ENCODE results near the gene MCUB. TPM values are rescaled to one million over a fixed set of nuclear protein-coding genes. Genes with fewer than 3 reads are reported as not detected.

MCUB gene
- total and polyA plus RNA-seq, 2 of the 13 experiments (the other 11 are each of a cell fraction or from before 2014, with no cell fraction given), result 0.95 to 2.2 TPM

- FAIRE-seq (no peak), ATAC-seq (no peak), DNase-seq (ENCODE audit: low spot score) (no peak)
- no peaks in the 10 kb centered on the region for H3K27me3 ChIP-seq (ENCODE audit: control insufficient read depth in 1 of 2, insufficient read depth in 2 of 2, low read length in 2 of 2)
- H3K9ac ChIP-seq (ENCODE audit: insufficient read depth, low read depth, low read length), result no peak overlapping the region
- TF ChIP-seq ZBTB7B (CRISPR knock-in tag; IDR thresholded peaks at IDR 0.05) (no peak), PLRG1 (conservative IDR thresholded peaks at IDR 0.05) (no peak), ARID3A (IDR thresholded peaks at IDR 0.05; ENCODE audit: low read depth, low read length) (no peak)
- ChIA-PET CTCF (ENCODE audit: low intra/inter-chr PET ratio, low total read pairs) (no interaction called here), POLR2A (no interaction called here)
- intact Hi-C loops (cut with micrococcal nuclease; ENCODE audit: unreplicated experiment) (no loop called here), in situ Hi-C loops (cut with HindIII; ENCODE audit: extremely low pct_ligation_motif_present, low pct_unique_long_range_greater_than_20kb) (no loop called here)
- BruUV-seq (replicated peaks), result no TSS peak
- no peak overlapping the region for H3K27ac ChIP-seq (ENCODE audit: extremely low read length, insufficient read depth, low read length)
- H2AFZ ChIP-seq (ENCODE audit: low read length), result no peak overlapping the region
- no peaks in the 10 kb centered on the region for H3K36me3 ChIP-seq (replicated peaks in 1 of 2; ENCODE audit: control insufficient read depth in 1 of 2, insufficient read depth in 2 of 2, low read length in 2 of 2)
- H3K4me2 ChIP-seq (ENCODE audit: low read depth, low read length), result no peak overlapping the region
- no peaks in the 10 kb centered on the region for H3K9me3 ChIP-seq (ENCODE audit: low read length)
- H3K4me1 ChIP-seq (ENCODE audit: insufficient read depth, low read length), result peaks cover 5% of the 10 kb centered on the region; the same call in 1 of the 2 replicates
- no peaks in the 10 kb centered on the region for H4K20me1 ChIP-seq (ENCODE audit: insufficient read depth, low read length)
- 92% methylated on average over 2 of the region's 2 CpGs for WGBS (ENCODE audit: low lambda C conversion rate)
- no peak overlapping the region for H3K4me3 ChIP-seq (replicated peaks in 1 of 3; ENCODE audit: insufficient read depth in 1 of 3, low read depth in 2 of 3, low read length in 3 of 3)
- no peaks in the 10 kb centered on the region for H3K79me2 ChIP-seq (ENCODE audit: insufficient read depth, low read length)
Observed at GRCh38 chr4:109708435-109708834, 148.4 kb downstream of the MCUB start.

- POLR2A ChIA-PET, result no interaction called here
- no peaks in the 10 kb centered on the region for H3K36me3 ChIP-seq (replicated peaks in 1 of 2; ENCODE audit: control insufficient read depth in 1 of 2, insufficient read depth in 2 of 2, low read length in 2 of 2)
- ATAC-seq, result no peak
- peaks cover 2% of the 10 kb centered on the region; the same call in 1 of the 2 replicates for H3K4me1 ChIP-seq (ENCODE audit: insufficient read depth, low read length)
- H3K27me3 ChIP-seq (ENCODE audit: control insufficient read depth in 1 of 2, insufficient read depth in 2 of 2, low read length in 2 of 2), result no peaks in the 10 kb centered on the region
- CTCF ChIA-PET (ENCODE audit: low intra/inter-chr PET ratio, low total read pairs), result no interaction called here
- BruUV-seq (replicated peaks), result no TSS peak
- H3K4me2 ChIP-seq (ENCODE audit: low read depth, low read length), result no peak overlapping the region
- H3K79me2 ChIP-seq (ENCODE audit: insufficient read depth, low read length), result no peaks in the 10 kb centered on the region
- H2AFZ ChIP-seq (ENCODE audit: low read length), result no peak overlapping the region
- H3K9me3 ChIP-seq (ENCODE audit: low read length), result no peaks in the 10 kb centered on the region
- 100% methylated on average over 1 of the region's 1 CpG for WGBS (ENCODE audit: low lambda C conversion rate)
- in situ Hi-C loops (cut with HindIII; ENCODE audit: extremely low pct_ligation_motif_present, low pct_unique_long_range_greater_than_20kb) (no loop called here), intact Hi-C loops (cut with micrococcal nuclease; ENCODE audit: unreplicated experiment) (no loop called here)
- FAIRE-seq, result no peak
- H3K4me3 ChIP-seq (replicated peaks in 1 of 3; ENCODE audit: insufficient read depth in 1 of 3, low read depth in 2 of 3, low read length in 3 of 3), result no peak overlapping the region
- H3K27ac ChIP-seq (ENCODE audit: extremely low read length, insufficient read depth, low read length), result no peak overlapping the region
- no peaks in the 10 kb centered on the region for H4K20me1 ChIP-seq (ENCODE audit: insufficient read depth, low read length)
- no peak overlapping the region for H3K9ac ChIP-seq (ENCODE audit: insufficient read depth, low read depth, low read length)
- DNase-seq (ENCODE audit: low spot score), result no peak
- TF ChIP-seq GATA4 (IDR thresholded peaks at IDR 0.05; ENCODE audit: borderline replicate concordance, low read depth) (no peak), ATAD3A (CRISPR knock-in tag; IDR thresholded peaks at IDR 0.05) (no peak), TFDP1 (CRISPR knock-in tag; IDR thresholded peaks at IDR 0.05; ENCODE audit: borderline replicate concordance) (no peak), MAFK (conservative IDR thresholded peaks at IDR 0.05 in 1 of 2, IDR thresholded peaks at IDR 0.05 in 1 of 2; ENCODE audit: low read length in 2 of 2) (no peak), ZNF546 (CRISPR knock-in tag; conservative IDR thresholded peaks at IDR 0.05) (no peak)
Observed at GRCh38 chr4:109708990-109709389, 148.9 kb downstream of the MCUB start.
